HG03280 (cell line): ENCODE measurements around the gene OSBPL5.

Experiments
- ATAC-seq: cut with Tn5 transposase; IDR thresholded peaks from one replicate; pipeline ENCODE4 v1.9.1; 2021; ENCODE audit warnings: mild to moderate bottlenecking, moderate library complexity; ENCODE audit not compliant: unreplicated experiment

The OSBPL5 gene

DNA sequence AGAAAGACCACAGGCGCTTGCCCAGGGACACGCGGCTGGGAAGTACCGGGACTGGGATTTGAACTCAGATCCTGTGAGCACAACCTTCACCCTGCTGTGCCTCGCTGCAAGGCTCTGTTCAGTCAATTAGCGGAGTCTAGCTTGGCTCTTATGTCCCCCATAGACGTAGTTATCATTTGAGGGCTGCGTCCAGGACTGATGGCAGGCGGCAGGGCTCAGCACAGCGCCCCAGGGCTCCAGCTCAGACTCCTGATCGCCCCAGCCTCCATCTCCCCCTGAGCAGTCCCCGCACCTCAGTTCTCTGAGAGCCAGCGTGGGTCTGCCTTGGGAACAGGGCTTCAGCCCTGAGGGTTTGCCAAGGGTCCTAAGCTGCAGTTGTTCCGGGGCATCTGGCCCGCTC is 33.7 kb upstream of the OSBPL5 start:
- ATAC-seq = no peak

DNA sequence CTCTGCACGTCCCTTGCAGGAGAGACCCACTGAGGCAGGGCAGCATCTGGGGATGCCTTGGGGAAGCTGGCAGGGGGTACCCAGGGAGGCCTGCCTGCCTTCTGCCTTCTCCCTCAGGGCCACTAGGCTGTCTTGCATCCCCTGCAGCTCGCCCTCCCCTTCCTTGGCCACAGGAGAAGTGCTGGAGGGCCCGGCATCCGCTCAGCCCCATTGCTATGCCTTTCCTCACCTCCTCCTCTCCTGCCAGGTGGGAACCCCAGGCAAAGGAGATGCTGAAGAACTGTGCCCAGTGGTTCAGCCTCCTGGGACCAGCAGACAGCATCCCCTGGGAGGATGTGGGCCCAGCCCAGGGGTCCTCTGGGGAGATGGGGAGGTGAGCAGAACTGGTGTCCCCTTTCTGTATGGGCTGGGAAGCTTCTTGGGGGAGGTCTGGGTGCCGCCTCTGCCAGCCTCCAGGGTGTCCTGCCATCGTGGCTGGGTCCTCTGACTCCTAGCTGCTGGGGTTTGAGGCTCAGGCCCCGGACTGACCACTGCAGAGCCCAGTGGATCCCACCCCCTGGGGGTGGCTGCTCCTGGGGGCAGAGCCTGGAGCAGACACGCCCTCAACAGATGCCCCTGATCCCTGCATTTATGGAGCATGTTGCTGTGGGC is 32.9 kb upstream of the OSBPL5 start:
- no peak for ATAC-seq

DNA sequence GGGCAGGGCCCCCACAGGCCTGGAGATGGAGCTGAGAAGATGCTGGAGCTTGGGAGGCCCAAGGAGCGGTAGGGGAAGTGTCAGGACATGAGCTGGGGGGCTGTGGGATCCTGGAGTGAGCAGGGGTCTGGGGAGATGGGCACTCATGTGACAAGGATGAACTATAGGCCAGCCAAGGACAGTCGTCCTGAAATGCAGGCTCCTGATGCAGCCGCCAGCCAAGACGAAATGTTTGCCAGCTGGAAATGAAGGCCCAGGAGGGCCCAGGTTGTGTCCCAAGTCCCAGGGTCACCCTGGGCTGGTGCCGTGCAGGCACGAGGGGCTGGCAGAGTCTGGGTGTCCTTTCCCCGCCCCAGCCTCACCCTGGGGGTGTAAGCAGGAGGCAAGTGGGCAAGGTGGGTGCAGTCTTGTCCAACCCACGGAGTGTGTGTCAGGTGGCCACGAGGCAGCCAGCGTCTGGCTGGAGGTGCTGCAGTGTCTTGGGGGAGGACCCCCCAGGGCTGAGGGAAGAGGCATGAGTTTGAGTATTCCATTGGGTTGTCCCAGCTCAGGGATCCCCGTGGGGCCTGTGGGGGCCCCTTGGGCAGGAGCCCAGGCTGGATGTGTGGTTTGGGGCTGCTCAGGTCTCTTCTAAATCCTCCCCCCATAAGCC is 32.1 kb upstream of the OSBPL5 start:
- no peak for ATAC-seq

DNA sequence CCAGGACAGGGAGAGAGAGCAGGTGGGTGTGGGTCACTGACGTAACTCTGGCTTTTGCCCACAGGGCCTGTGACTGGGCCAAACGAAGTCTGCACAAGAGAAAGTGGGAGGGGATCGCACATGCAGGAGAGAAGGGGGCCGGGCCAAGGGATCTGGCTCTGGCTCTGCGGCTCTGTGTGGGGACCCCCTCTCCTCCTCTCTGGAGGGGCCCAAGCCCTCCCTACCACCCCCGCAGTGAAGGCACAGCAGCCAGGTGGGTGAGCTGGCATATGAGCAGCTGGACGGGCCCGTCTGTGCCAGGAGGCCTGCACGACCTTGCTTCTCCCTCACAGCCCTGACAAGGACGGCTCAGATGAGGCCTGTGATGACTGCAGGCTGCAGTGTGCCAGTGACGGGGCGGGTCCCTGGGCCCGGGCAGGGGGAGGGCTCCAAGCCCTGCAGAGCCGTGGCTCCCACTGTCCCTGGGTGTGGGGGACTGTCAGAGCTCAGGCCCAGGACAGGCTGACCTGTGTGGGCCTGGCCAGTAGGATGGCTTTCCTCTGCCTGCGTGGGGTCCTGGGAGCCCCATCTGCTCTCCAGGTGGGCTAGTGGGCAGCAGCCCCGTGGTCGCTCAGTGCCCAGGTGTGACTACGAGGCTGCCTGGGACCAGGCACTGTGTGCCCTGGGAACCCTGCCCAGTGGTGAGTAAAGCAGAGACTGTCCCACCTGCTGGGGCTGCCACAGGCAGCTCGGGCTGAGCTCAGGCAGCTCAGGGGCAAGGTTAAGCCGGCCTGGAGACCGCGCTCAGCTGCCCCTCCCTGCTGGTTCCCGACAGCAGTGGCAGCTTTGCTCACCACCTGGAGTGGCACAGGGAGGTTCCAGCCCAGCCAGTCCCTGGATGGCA is 31.3 kb upstream of the OSBPL5 start:
- ATAC-seq = no peak

DNA sequence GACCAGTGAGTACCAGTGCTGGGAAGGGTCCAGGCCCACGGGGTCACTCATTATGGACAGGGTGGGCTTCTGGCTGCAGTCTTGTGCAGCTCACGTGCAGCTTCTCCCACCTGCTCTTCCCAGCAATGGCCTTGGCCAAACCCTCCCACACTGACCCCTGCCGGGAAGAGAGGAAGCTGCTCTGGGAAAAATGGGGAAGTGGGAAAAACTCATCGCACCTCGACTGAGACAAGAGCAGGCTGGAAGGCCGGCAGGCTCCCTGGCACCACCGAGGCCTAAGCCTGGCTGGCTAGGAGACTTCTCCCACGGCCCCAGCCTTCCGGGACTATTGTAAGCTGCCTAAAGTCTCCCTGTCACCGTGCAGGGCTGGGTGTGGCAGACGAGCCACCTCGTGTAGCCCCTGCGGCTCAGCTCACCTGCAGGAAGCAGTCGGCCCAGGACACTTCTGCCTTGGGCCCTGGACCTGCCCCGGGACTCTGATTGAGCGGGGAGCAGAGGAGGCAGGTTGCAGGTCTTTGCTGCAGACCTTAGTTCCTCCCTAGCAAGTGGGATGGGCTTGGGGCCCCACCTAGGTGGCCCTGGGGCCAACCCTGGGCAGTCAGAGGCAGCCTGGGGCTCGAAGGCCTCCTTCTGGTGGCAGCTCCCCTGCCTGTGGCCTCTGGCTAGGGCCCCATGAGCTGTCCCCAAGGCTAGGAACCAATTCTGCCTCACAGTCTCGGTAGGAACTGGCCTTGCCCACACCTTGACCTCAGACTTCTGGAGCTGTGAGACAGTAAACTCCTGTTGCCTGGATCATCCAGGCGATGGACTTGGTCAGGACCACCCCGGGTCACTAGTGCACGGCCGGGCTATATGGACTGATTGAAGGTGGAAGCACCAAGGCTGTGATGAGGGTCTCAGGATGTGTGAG is 30.4 kb upstream of the OSBPL5 start:
- no peak for ATAC-seq

DNA sequence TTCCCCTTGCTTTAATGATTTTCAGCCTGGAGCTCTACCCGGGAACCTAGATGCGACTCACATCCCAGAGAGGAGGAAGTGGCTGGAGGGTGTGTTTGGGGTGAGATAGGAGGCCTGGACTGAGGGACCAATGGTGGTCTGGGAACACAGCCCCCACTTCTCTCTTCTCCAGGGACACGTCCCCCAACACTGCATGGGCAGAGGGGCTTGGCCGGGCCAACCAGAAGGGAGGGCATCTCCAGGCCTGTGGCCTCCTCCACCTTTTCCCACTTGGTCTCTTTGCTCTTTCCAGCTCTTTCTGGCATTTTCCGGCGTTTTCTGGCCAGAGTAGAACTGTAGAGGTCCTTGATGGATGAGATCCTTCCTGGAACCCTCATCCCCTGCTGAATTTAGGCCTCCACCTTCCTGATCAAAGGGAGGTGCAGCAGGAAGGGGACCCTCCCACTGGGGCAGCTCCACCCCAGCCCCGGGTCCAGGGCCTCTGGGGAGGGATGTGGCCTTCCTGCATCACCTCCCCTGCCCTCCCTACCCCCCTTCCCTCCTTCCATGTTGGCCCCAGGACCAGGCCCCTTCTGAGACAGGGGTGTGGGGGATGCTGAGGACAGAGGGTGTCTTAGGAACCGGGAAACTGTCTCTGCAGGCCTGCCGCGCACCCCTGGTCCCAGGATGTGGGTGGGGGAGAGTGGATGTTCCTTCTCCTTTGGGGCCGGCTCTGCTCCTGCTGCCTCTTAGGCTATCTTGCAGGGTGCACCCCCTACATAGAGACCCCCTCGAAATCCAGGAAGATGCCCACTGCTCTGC is 29.1 kb upstream of the OSBPL5 start:
- ATAC-seq = no peak

DNA sequence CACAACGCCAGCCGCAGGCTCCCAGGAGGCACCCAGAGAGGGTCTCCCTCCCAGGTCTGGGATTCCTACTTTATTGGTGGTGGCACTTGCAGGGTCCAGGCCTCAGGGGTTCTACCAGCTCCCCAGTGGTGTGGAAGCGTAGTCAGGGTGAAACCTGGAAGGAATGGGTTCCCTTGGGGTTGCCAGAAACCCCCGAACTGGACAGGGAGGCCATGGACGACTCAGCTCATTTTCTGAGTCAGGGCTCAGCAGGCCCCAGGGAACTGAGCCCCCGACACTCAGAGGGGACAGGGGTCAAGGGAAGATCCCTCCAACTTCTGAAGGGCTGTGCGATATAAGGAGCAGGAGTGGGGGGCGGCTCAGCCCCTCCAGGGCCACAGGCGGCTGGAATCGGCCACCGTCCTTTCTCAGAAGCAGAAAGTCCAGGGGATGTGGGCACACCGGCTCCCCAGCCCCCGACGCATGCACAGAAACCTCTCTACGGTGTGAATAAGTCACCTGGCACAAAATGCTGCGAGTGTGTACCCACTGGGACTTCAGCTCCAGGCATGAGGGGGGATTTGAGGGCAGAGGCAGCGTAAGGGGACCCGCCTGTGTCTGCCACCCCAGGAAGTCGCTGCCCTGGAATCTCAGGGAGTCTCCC is 28.4 kb upstream of the OSBPL5 start:
- ATAC-seq = no peak

DNA sequence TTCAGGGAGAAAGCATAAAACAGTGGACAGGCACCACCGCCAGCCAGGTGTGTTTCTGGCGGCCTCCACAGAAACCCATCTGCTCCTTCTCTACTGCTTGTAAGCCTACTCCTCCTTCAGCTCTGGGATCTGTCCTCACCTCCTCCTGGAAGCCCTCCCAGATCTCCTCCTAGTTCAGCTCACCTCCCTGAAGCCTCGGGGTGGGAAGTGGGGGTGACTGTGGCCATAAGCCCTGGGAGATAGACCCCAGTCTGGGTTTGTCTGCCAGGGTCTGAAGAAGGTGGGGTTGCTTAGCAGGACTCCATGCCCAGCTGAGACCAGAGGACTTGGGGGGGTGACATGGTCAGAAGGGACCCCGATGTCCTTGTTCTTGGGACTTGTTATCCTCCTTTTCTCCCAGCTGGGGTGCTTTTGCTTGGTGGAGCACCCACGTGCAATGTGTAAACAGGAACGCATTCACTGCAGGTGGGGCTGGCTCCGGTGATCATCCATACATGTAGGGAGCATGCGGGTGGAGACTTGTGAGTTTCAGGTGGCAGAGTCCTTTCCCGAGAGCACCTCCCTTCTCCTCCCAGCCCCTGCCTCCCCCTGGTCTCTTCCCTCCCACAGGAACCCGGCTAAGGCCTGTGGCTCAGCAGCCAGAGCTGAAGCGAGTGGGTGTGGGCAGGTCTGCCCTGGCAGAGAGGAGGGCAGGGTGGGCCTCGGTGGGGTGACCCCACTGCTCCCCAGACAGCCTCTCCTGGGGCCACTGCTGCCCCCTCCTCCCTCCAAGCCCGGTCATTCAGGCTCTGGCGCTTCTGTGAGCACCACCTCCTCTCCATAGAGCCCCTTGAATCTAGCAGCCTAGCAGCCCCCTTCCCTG is 27.6 kb upstream of the OSBPL5 start:
- no peak for ATAC-seq

DNA sequence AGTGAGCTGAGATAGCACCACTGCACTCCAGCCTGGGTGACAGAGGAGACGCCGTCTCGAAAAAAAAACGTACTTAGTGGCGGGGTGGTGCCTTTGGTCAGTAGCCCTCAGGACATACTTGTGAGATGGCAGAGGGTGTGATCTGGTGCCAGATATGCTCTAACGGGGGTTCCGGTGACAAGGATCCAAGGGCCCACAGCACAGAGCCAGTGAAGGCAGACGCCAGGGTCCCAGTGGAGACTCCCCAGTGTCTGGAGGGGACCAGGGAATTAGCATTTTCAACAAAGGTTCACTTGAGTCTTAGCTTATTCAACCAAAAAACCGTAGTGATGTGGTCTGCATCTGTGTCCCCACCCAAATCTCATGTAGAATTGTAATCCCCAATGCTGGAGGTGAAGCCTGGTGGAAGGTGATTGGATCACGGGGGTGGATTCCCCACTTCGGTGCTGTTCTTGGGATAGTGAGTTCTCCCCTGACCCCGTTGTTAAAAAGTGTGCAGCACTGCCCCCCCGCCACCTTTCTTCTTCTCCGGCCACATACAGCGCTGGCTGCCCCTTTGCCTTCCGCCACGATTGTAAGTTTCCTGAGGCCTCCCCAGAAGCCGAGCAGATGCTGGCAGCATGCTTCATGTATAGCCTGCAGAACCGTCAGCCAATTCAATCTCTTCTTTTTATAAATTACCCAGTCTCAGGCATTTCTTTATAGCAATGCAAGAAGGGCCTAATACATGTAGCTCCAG is 26.6 kb upstream of the OSBPL5 start:
- no peak for ATAC-seq

DNA sequence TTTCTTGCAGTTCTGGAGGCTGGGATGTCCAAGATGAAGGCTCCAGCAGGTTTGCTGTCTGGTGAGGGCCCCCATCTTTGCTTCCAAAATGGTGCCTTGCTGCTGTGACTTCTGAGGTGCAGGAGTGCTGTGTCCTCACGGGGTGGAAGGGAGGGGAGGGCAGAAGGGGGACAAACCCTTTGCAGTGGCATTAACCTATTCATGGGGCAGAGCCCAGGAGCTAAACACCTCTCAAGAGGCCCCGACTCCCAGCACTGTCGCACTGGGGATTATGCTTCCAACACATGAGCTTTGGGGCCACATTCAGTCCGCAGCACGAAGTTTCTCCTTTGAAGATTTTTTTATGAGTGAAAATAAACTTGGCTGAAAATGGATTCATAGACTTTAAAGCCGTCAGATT is 25.5 kb upstream of the OSBPL5 start:
- ATAC-seq = no peak

DNA sequence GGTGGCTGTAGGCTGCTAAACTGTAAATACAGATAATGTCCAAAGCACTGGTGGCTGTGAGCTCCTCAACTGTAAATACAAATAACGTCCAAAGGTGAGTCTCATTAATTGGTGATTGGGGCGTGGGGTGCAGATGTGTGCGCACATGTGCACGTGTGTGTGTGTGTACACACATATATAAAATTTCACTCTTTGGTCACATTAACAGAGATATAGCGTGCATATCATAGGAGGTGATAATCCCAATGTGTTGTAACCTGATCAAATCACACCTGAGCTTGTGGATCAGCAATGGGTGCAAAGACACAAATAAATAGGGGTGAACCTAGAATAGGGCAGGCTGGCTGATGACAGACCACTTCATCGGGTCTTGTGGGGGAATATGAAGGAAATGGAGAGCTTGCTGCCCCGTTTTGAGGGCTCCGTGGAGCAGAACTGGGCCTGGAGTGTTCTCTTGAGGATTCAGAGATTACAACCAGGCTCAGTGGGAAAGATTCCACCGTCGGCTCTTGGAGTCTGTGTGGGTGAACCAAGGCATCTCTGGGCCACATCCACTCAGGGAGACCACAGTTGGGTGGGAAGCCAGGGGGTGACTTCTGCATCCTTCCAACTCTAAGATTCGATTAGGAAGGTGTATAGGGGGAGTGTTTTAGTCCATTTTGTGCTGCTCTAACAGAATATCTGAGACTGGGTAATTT is 24.9 kb upstream of the OSBPL5 start:
- ATAC-seq = no peak

DNA sequence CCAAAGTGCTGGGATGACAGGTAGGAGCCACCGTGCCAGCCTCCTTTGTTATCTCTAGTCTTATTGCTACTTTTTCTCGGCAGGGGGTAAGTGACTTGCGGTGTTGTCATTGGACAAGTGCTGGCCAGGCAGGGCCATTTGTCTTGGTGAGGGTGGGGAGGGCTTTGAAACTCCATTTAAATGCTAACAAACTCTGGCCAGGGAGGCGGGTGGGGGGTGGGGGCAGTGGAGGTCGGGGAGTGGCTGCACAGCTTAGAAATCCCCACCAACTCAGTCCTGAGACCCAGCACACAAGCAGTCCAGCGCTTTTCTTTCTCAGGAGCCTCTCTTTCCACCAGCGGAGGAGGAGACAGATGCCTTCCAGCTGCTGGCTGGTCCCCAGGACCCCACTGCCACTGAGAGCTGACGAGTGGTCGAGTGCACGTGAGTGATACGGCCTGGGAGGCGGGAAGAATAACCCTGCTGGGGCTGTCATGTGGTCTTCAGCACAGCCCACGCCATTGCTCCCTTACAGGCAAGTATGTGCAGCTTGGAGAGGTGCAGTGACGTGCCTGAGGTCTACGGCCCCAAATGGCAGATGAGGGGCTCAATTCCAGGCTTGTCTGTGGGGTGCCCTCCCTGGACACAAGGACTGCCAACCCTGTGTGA is 24.2 kb upstream of the OSBPL5 start:
- ATAC-seq = no peak

DNA sequence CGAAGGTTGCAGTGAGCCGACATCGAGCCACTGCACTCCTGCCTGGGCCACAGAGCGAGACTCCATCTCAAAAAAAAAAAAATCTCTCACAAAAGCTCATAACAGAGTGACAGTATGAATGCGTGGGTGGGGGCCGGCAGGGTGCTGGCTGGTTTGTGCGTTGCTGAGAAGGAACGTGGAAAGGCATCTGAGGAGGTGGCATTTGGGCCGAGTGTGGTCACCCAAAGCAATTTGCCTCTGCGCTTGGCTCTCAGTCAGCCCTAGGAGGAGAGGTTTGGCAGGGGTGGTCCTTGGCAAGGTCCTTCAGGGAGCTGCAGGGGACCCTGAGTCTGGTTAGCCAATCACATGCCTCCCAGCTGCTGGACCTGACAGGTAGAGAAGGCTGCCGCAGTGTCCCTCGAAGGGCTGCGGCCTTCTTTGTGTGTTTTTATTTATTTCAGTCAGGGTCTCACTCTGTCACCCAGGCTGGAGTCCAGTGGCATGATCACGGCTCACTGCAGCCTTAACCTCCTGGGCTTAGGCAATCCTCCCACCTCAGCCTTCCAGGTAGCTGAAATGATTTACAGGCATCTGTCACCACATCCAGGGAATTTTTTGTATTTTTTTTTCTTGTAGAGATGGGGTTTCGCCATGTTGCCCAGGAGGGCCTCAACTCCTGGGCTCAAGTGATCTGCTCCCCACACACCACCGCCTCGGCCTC is 23.5 kb upstream of the OSBPL5 start:
- no peak for ATAC-seq

DNA sequence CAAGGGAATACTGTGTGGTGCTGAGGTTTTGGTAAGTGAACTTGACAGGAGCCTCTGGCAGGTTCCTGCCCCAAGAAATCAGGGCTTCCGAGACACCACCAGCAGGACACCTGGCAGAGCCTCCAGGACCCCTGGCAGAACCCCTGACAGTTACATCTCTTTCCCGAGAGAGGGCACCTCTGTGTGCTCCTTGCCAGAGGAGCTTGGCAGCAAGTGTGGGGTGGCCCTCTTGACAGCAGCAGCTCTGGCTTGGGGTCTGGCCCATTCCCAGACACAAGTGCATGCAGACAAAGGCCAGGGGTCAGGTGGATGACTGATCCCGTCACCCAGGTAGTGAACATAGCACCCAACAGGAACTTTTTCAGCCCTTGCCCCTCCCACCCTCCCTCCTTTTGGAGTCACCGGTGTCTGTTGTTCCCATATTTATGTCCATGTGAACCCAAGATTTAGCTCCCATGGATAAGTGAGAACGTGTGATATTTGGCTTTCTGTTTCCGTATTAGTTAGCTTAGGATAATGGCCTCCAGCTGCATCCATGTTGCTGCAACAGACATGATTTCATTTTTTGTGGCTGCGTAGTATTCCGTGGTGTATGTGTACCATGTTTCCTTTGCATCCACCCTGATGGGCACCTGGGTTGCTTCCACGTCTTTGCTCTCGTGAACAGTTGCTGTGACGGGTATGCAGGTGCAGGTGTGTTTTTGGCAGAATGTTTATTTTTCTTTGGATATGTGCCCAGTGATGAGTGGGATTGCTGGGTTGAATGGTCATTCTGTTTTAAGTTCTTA is 21.2 kb upstream of the OSBPL5 start:
- no peak for ATAC-seq

DNA sequence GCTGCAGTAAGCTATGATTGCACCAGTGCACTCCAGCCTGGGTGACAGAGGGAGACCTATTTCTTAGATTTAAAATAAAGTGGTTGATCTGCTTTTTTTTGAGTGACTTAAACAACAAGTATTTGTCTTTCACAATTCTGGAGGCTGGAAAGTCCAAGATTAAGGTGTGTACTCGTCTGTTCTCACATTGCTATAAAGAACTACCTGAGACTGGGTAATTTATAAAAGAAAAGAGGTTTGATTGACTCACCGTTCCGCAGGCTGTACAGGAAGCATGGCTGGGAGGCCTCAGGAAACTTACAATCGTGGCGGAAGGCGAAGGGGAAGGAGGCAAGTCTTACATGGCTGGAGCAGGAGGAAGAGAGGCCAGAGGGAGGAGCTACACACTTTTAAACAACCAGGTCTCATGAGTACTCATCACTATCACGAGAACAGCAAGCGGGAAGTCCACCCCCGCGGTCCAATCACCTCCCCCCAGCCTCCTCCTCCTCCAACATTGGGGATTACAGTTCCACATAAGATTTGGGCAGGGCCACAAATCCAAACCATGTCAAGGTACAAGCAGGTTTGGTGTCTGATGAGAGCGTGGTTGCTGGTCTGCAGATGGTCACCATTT is 19.7 kb upstream of the OSBPL5 start:
- ATAC-seq = no peak
